Measurements from ENCODE around the gene ZFHX2.

ZFHX2 gene

DNA sequence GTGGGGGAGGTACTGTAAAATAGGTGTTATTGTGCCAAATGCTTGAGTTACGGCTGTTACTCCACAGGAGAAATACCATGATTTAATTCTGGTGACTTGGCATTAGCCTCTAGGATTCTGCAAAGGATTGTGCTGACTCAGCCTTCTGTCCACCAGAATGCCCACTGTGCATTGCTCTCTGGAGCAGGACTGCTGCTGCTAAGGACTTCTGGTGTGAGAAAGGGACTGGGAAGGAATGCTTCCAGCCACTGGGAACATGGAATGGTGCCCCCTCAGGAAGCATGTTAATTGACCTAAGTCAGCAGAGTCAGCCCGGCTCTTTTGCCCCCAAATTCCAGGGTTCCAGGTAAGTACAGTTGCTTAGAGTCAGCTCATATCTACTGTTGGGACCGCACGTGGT lies 32.9 kb downstream of the ZFHX2 start:
- DNase-seq, result no peak

DNA sequence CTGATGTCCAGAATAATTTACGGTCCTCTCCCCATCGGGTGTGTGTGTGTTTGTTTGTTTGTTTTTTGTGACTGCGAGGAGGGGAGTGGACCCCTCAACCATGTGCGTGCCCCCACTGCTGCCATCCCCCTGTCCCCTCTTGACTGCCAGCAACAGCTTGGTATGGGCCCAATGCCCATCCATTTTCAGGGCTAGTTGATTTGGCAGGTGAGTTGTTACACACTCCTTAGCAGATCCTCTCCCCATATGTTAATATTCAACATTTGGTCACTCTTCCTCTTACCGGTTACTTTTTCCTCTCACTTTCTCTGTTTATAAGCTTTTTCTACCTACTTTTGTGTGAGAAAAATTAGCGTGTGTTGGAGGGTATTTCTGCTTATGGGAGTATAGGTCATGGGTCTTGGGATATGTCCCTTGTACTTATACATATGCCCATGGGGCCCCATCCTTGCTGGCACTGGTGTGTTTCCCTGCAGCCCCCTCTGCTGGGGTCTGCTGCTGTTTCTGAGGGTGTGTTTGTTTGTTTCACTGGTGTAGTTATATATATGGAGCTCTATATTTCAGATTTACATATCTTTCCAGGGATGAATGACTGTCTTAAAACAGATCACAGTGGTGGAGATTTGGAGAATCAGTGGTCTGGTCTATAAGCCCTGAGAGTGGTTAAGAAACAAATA lies 33.8 kb downstream of the ZFHX2 start:
- DNase-seq, result no peak

DNA sequence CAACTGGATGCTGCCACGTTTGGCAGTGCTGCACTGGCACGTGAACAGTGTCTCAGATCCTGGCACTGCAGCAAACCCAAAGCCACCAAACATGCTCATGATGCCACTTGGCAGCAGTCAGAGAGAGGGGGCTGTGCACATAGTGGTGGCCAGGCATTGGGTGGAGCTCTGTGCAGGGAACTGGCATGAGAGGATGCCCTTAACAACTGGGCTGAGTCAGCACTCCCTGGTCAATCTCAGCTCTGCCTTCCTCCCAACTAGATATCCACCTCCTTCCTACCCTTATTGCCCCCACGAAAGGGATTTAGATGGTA lies 37.0 kb downstream of the ZFHX2 start:
- DNase-seq, result no peak

DNA sequence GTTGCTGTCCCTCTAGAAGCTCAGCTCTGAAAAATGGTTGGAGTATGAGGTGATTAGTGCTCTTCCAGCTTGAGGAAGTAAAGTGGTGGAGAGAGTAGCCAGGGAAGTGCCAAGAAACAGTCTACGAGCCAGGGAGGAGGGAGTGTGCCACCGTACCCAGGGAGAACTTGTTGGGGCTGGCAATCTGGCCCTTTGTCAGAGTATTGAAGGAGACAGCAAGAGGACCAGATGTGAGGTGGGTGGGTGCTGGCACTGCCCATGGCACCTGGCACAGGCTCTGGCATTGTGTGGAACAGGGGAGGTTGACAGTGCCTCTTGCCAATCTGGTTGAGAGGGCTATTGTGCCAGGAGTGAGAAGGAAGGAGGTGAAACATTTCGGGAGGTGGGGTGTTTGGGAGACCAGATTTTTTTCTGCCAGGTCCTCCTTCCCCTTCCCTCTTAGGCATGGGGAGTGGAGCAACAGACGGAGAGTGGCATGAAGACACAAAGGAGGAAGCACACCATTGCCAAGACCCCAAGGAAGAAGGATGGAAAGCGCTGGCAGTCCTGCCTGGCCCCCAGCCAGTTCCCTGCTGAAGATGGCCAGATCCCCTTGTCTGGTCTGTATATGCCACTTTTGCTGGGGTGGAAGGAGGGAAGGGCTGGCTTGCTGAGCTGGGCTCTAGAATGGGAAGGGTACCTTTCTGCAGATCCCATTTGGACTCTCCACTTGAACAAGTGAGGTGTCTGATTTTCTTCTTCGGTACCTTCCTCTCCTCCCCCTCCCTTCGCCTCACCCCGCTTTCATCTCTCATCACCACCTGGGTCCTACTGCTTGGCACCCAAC lies 37.5 kb downstream of the ZFHX2 start:
- DNase-seq, result no peak

DNA sequence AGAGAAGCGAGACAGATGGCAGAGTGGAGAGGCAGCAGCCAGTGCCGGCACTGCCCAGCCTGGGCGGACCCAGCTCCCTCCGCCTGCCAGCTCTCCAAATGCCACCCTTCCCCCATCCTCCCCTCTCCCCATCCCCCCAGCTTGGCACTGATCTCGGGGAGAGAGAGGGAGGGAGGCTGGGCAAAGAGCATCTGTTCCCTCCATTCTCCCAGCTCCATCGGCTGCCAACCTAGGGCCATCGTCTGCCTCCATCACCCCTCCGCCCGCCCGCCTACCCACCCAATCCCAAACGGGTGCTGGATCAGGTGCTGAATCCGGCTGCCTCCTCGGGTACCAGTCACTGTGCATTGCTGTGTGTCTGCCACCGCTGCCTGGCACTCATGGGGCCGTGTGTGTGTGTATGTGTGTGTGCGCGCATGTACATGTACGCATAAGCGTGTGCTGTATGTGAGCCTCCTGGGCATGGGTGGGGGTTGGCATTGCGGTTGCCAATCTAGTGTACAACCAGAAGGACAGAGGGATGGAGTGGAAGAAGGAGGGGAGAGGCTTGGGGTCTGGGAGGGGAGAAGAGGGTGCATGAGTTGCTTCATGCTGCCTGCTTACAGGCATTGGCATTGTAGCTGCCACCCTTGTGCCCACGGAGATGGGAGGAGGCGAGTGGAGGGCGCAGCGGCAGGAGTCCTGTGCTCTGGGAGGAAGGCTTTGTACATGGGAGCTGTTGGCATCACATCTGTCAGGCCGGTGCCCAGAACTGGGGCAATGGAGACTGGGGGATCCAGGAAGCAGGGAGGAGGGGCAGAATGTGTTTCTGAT lies 38.4 kb downstream of the ZFHX2 start:
- no peak for DNase-seq

DNA sequence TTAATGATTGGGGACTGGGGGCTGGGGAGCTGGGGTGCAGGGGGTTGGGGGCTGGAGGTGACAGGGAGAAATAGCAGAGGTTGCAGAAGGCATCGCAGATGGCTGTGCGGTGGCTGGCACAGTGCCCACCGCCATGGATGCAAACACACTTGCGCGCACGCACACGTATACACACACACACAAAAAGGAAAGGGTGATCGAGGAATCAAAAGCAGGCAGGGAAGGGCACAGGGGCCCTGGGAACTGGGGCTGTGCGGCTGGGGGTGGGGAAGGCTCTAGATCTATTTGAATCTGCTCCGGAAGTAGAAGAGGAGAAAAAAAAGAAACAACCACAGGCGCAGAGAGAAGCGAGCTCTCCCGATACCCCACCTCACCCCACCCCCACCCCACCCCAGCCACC lies 39.4 kb downstream of the ZFHX2 start:
- DNase-seq, result no peak

DNA sequence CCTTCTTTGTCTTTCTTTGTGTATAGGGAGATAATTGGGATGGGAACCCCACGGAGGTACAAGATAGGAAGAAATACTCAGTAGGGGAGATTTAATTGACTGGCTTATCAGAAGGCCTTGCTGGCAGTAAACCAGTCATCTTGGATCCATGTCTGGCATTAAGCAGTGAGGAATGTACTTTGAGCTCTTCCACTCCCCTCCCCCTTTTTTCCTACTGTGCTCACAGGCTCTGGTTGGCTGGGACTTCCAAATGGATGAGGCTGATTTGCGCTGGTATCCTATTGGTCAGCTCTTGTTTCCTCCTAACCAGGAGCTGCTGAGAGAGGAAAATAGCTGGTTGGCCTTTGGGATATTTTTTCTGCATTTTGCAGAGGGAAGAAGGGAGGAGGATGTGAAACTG lies 57.3 kb downstream of the ZFHX2 start:
- no peak for DNase-seq

DNA sequence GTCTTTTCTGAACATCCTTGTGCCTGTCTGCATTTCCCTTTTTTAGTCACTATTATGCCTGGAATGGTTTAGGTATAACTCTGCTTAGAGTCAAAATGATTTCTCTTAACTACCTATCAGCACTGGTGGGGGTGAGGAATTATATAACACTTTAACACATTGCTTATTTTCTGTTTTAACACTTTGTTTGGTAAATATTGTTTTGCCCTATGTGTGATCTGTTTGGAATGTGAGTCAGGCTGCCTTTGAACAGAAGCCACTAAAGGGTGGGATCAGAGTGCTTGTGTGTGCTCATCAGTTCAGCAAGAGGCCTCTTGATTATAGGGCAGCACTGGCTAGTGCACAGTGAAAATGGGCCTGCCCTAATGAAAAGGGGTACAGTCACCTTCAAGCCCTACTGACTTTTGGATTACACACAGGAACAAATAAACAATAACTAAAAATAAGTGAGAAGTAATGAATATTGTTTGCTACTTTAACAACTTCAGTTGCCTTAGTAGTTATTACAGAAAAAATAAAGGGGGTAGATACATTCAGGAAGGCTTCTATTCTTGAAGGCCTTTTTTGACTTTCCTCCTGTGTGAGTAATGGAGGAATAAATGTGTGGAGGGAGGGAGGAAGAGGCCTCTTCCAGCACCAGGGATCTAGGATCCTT lies 58.8 kb downstream of the ZFHX2 start:
- DNase-seq, result no peak

DNA sequence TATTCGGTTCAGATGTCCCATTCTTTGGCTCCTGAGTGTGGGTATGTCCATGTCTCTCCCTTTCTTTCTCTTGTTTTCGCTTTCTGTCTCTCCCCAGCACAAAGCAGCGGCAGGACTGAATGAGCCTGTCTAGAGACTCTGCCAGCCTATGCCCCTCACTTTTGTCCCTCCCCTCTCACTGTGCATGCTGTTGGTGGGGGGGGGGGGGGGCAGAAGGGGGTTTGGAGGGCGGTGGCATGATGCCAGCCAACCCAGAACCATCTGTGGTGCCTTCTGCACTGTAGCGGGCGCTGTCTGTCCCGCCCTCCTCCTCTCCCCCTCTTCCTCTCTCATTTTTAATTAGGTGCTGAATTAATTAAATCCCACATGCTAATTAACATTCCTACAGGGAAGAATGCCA lies 64.3 kb downstream of the ZFHX2 start:
- no peak for DNase-seq

DNA sequence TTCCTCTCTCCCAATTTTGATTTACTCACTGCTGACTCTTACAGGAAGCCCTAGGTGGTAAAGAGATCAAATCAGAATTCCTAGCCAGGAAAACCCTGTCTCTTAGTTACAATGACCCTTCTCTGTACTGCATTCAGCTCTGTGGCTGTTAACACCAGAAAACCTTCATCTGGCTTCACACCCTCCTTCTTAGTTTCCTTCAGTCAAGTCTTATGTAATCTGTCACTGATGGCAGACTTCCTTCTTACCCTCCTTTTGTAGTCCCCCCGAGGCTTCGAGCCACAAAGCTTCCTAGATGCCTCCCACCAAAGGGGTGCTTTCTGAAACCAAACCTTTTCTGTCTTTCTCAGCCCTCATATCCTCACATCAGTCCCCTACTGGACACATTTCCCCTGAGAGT lies 65.5 kb downstream of the ZFHX2 start:
- no peak for DNase-seq

DNA sequence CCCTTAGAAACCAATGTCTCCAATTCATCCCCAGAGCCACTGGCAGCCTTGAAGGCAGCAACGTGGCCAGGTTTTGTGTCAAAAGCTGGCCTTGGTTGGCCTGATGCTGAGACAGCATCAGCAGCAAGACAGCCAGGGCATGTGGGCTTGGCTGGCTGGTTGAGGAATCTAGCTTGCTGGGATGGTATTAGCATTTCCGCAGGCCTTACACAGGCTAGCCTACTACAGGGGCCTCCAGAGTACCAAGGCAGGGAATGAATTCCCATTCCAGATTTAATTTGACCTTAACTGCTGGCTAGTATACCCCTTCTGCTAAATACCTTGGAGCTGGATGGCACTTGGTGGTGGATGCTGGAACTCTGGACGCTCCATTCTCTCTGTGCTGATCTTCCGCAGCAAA lies 66.2 kb downstream of the ZFHX2 start:
- DNase-seq, result no peak

DNA sequence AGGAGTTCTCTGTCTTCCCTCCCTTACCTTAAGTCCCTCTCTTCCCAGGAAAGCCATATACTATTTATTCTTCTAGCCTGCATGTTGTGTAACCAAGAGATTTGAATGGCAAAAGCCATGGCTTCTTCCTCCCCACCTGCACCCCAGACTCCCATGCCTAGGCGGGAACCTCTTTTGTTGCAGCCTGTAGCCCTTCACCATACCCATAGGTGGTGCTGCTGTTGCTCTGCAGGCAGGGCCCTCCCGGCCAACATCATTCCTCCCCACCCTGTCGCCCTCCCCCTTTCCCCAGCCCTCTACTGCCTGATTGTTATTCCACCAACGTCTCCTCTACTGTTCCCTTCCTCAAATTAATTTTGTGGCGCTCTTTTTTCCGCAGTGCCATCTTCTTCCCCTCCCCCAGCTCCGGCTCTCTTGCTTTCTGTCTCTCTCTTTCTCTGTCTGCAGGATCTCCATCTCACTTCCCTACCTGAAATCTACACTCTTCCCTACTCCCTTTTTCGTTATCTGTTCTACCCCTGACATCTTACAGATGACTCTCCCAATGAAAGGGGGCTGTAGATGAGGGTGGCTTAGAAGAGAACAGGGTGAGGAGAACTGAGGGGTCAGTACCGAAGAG lies 68.2 kb downstream of the ZFHX2 start:
- DNase-seq, result no peak

DNA sequence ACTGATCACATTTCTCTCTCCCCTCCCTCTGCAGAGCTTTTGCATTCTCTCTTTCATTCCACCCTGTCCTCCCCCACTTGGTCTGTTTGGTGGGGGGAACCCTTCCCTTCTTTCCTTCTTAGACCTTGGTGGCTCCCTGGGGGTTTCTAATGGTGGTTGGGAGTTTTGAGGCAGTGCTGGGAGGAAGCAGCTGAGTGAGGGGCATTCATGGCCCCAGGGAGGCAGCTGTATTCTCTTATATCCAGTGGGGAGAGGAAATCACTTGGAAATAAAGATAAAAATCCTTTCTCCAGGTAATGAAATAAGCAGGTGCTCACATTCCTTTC lies 68.8 kb downstream of the ZFHX2 start:
- no peak for DNase-seq

DNA sequence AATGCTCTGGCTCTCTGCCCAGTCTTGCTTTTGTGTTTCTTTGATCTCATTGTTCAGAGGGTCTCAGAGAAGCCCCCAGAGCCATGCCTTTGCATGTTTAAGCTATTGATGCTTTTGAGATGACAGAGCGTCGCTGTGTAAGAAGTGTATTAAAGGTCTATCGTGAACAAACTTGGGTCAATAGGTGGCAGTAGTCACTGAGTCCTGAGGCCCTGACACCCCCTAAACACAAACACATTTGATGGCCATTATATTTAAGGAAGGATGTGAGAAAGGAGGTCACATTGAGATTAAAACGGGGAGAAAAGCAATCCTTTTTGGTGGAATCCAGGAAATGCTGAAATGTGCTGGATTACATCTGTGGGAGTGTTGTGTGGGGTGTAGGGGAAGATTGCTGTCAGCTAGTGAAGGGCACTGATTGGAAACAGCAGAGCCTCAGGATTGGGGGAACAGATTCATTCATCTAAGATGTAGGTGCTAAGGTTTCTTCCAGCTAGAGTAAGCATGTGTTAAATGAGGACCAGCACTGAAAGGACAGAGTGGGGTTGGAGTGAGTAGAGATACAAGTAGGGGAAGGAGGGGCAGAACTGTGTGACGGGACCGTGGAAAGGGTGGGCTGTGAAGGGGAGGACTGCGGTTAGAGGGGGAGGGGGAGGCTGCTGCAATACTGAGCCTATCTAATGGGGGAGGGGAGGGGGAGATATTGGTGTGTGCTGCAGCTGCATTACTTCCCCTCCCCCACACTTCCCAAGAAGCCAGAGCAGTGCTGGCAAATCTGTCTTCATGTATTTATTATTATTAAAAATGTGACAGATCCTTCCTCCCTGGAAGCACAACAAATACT lies 69.4 kb downstream of the ZFHX2 start:
- DNase-seq, result no peak

DNA sequence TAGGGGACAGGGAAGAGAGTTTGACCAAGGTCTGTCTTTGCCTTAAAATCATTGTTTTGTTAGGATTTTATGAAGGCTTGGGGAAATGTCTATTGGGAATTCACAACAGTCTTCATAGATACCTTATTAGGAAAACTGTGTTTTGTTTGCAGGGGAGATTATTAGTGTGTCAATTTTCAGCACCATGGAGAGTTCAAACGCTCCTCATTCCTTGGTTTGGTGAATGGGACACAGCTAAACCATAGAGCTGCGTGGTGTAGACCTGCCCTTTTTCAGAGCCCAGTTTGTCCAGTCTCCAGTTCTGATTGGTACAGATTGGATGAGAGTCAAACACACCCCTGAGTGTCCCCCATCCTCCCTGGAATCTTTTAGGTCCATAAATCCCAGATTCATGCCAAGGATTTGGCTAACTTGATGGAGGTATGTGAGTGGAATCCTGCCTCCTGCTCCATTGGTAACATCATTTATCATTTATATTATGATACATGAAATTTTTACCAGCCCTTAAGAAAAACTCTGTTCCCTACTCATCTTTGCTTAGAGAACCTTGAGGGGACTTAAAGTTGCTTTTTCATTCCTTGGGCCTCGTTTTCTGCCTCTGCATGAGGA lies 70.1 kb downstream of the ZFHX2 start:
- no peak for DNase-seq

DNA sequence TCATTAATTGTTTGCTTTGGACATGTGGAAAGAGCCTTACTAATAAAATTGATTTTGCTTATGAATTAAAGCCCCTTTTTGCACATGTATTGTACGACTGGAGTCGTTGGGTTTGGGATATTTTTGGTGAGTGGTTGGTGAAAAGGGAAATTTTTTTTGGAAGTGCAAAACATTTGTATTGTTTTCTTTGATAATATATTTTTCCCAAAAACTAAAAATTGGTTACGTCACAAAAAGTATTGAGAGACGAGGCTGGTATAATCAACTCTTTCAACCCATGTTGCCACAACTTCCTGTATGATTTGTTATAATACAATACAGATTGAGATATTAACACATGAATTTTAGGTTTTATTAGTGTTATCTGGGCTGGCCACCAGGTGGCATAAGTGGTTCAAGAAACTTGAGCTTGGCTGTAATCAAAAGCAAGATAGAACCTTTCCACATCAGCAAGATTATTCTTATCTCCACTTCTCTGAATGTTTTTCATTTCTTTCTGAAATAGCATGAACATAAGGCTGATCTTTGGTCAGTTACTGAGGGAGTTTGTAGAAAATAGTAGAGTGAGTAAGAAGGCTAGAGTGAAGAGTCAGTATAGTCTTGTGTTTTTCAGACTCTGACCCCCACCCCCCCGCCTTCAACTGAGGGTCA lies 73.3 kb downstream of the ZFHX2 start:
- DNase-seq, result peak; percentile 48 to 53

DNA sequence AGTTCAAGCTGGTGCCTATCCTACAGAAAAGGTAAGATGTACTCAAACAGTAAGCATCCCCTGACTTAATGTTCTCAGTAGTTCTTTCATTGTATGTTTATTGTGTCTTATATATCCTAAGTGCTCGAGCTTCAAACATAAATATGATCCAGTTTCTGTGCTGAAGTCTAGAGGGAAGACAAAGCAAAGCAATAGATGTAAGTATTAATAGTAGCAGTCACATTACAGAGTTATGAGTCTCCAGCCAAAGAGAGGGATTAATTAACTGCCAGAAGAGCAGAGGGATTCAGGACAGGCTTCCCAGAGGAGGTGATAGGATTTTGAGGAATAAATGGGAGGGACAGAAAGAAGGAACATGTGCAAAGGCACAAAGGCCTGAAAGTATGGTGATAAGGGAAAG lies 80.6 kb downstream of the ZFHX2 start:
- no peak for DNase-seq
